Liver (tissue), 9 donors: ENCODE results near the gene ADGRF4. TPM values are rescaled to one million over a fixed set of nuclear protein-coding genes. Genes with fewer than 3 reads are reported as not detected.

Experiments
- DNase-seq: peaks from one replicate; pipeline ENCODE4 v3.0.0-alpha.2; 2017; ENCODE audit warnings: low spot score
- H3K27ac ChIP-seq, 2 donors: one replicate each; pipeline ENCODE4 v1.7.0; 2013; ENCODE audit warnings: inconsistent platforms in 2 of 2, low read length in 2 of 2, control low read depth in 1 of 2, low read depth in 1 of 2, mild to moderate bottlenecking in 1 of 2
- H3K27me3 ChIP-seq, 4 donors: one replicate each; pipeline versions ENCODE4 v1.6.1 to v1.7.0; 2013; ENCODE audit warnings: low read length in 3 of 4, inconsistent platforms in 1 of 4, mild to moderate bottlenecking in 1 of 4, moderate library complexity in 1 of 4; ENCODE audit not compliant: control insufficient read depth in 4 of 4, insufficient read depth in 4 of 4
- H3K36me3 ChIP-seq, 4 donors: one replicate each; pipeline versions ENCODE4 v1.6.1 to v1.7.0; 2013; ENCODE audit warnings: low read length in 3 of 4, mild to moderate bottlenecking in 3 of 4, low read depth in 1 of 4, moderate library complexity in 1 of 4; ENCODE audit not compliant: control insufficient read depth in 4 of 4, insufficient read depth in 3 of 4
- H3K4me1 ChIP-seq, 4 donors: one replicate each; pipeline versions ENCODE4 v1.6.1 to v1.7.0; 2013; ENCODE audit warnings: low read length in 3 of 4, mild to moderate bottlenecking in 3 of 4, moderate library complexity in 1 of 4; ENCODE audit not compliant: control insufficient read depth in 4 of 4, insufficient read depth in 4 of 4
- H3K4me3 ChIP-seq, 3 donors: one replicate each; pipeline versions ENCODE4 v1.6.1 to v1.7.0; 2013; ENCODE audit warnings: low read length in 3 of 3, control low read depth in 1 of 3, low read depth in 1 of 3, mild to moderate bottlenecking in 1 of 3
- H3K9ac ChIP-seq, 2 donors: one replicate each; pipeline ENCODE4 v1.7.0; 2013; ENCODE audit warnings: low read length in 2 of 2, mild to moderate bottlenecking in 2 of 2, moderate library complexity in 2 of 2, control low read depth in 1 of 2, low read depth in 1 of 2
- H3K9me3 ChIP-seq, 4 donors: one replicate each; pipeline versions ENCODE4 v1.6.1 to v1.7.0; 2013; ENCODE audit warnings: low read length in 3 of 4; ENCODE audit not compliant: control insufficient read depth in 4 of 4
- EGR1 ChIP-seq, 2 donors: IDR thresholded peaks; 2 replicates each; pipeline ENCODE4 v1.6.1; 2016 to 2018; ENCODE audit warnings: antibody characterized with exemption in 2 of 2, low read depth in 2 of 2
- FOXA1 ChIP-seq: IDR thresholded peaks from 2 replicates; pipeline ENCODE4 v1.6.1; 2016; ENCODE audit warnings: antibody characterized with exemption
- FOXA2 ChIP-seq: IDR thresholded peaks from 2 replicates; pipeline ENCODE4 v1.6.1; 2016; ENCODE audit warnings: antibody characterized with exemption
- GABPA ChIP-seq, 2 donors: IDR thresholded peaks in 1 of 2; conservative IDR thresholded peaks in 1 of 2; 2 replicates each; pipeline ENCODE4 v1.6.1; 2016; ENCODE audit warnings: antibody characterized with exemption in 2 of 2, mild to moderate bottlenecking in 1 of 2, moderate library complexity in 1 of 2
- HNF4A ChIP-seq, 2 donors: conservative IDR thresholded peaks; 2 replicates each; pipeline ENCODE4 v1.6.1; 2016; ENCODE audit warnings: antibody characterized with exemption in 2 of 2, mild to moderate bottlenecking in 2 of 2
- HNF4G ChIP-seq: IDR thresholded peaks from 2 replicates; pipeline ENCODE4 v1.6.1; 2016; ENCODE audit warnings: antibody characterized with exemption
- JUND ChIP-seq, 2 donors: IDR thresholded peaks; 2 replicates each; pipeline ENCODE4 v1.6.1; 2016; ENCODE audit warnings: antibody characterized with exemption in 2 of 2
- NR2F2 ChIP-seq: IDR thresholded peaks from 2 replicates; pipeline ENCODE4 v1.6.1; 2016; ENCODE audit warnings: antibody characterized with exemption
- RAD21 ChIP-seq, 2 donors: IDR thresholded peaks; 2 replicates each; pipeline ENCODE4 v1.6.1; 2016; ENCODE audit warnings: antibody characterized with exemption in 2 of 2, mild to moderate bottlenecking in 2 of 2
- RXRA ChIP-seq, 2 donors: IDR thresholded peaks; 2 replicates each; pipeline ENCODE4 v1.6.1; 2017 to 2018; ENCODE audit warnings: antibody characterized with exemption in 2 of 2, mild to moderate bottlenecking in 1 of 2
- SP1 ChIP-seq: IDR thresholded peaks from 2 replicates; pipeline ENCODE4 v1.6.1; 2018; ENCODE audit warnings: antibody characterized with exemption, mild to moderate bottlenecking
- TAF1 ChIP-seq: conservative IDR thresholded peaks from 2 replicates; pipeline ENCODE4 v1.6.1; 2016; ENCODE audit warnings: antibody characterized with exemption, mild to moderate bottlenecking
- WGBS: extraction: QIAGEN DNeasy Blood & Tissue Kit; methylation state at CpG from one replicate; pipeline ENCODE4 v1.1.7; 2013; 5-methylcytosine and 5-hydroxymethylcytosine counted together
- polyA plus RNA-seq, 2 donors: library from polyadenylated mRNA; stranded (reverse) in 1 of 2; unstranded in 1 of 2; fragments of 200-250 nt in 1 of 2; fragments of >200 nt in 1 of 2; fragmentation: Nextera tagmentation in 1 of 2; extraction: Ambion mirVana in 1 of 2; gene quantifications; one replicate each; pipeline versions ENCODE4 v1.2.1 to v1.2.3, GENCODE V29; 2013 to 2015
- total RNA-seq, 2 donors: library from RNA; depleted of rRNA; stranded (reverse); fragments of >200 nt; gene quantifications; one replicate each; pipeline ENCODE4 v1.2.3, GENCODE V29; 2014
- TF ChIP-seq, protein P1 (sequence below): IDR thresholded peaks from 2 replicates; pipeline ENCODE4 v1.6.1; 2016; ENCODE audit warnings: antibody characterized with exemption
- TF ChIP-seq, protein P2 (sequence below): fragments of 150-350 bp; IDR thresholded peaks from 2 replicates; pipeline ENCODE4 v1.5.1; 2017; ENCODE audit warnings: improper control_type of control experiment, low read depth, low read length; ENCODE audit not compliant: missing input control
- TF ChIP-seq, protein P3 (sequence below): IDR thresholded peaks from 2 replicates; pipeline ENCODE4 v1.6.1; 2016; ENCODE audit warnings: antibody characterized with exemption
- TF ChIP-seq, protein P4 (sequence below): IDR thresholded peaks from 2 replicates; pipeline ENCODE4 v1.6.1; 2016; ENCODE audit warnings: antibody characterized with exemption
- TF ChIP-seq, protein P5 (sequence below): IDR thresholded peaks from 2 replicates; pipeline ENCODE4 v1.6.1; 2016; ENCODE audit warnings: antibody characterized with exemption, mild to moderate bottlenecking
- donor health status: healthy.
- donor health status: healthy.
- donor health status: healthy.
- donor health status: healthy.
- donor health status: healthy.

The ADGRF4 gene
- total and polyA plus RNA-seq, 4 donors: not detected

DNA sequence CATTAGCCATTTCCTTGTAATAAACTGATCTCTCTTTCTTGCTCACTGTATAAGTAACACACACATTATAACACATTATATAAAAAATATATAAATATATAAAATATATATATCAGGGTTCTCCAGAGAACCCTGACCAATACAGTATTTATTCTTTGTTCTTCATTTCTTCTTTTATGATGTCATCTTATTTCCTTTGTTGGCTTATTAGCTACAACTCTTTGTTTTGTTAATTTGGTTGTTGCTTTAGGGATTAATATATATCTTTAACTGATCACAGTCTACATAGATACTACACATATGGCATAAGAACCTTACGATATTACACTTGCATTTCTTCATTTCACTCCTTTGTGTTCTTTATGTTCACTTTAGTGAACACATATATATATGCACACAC is 68.7 kb downstream of the ADGRF4 start:
- Histone ChIP-seq H3K9me3 (no peaks in the 10 kb centered on the region), H3K27ac (no peak overlapping the region), H3K27me3 (no peaks in the 10 kb centered on the region), H3K36me3 (no peaks in the 10 kb centered on the region), H3K9ac (no peak overlapping the region), H3K4me1 (no peaks in the 10 kb centered on the region), H3K4me3 (no peak overlapping the region)
- 84% methylated on average over 1 of the region's 1 CpG for WGBS
- TF ChIP-seq SP1: no peak
- TF ChIP-seq HNF4G: no peak
- no peak for TF ChIP-seq EGR1 (IDR thresholded peaks at IDR 0.05; ENCODE audit: low read depth in 2 of 2)
- TF ChIP-seq, protein P1, sequence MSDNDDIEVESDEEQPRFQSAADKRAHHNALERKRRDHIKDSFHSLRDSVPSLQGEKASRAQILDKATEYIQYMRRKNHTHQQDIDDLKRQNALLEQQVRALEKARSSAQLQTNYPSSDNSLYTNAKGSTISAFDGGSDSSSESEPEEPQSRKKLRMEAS: no peak
- no peak for TF ChIP-seq GABPA (IDR thresholded peaks at IDR 0.05 in 1 of 2, conservative IDR thresholded peaks at IDR 0.05 in 1 of 2)
- TF ChIP-seq, protein P2, sequence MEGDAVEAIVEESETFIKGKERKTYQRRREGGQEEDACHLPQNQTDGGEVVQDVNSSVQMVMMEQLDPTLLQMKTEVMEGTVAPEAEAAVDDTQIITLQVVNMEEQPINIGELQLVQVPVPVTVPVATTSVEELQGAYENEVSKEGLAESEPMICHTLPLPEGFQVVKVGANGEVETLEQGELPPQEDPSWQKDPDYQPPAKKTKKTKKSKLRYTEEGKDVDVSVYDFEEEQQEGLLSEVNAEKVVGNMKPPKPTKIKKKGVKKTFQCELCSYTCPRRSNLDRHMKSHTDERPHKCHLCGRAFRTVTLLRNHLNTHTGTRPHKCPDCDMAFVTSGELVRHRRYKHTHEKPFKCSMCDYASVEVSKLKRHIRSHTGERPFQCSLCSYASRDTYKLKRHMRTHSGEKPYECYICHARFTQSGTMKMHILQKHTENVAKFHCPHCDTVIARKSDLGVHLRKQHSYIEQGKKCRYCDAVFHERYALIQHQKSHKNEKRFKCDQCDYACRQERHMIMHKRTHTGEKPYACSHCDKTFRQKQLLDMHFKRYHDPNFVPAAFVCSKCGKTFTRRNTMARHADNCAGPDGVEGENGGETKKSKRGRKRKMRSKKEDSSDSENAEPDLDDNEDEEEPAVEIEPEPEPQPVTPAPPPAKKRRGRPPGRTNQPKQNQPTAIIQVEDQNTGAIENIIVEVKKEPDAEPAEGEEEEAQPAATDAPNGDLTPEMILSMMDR: no peak
- no peak for TF ChIP-seq HNF4A (conservative IDR thresholded peaks at IDR 0.05)
- no peak for TF ChIP-seq FOXA1
- TF ChIP-seq, protein P3, sequence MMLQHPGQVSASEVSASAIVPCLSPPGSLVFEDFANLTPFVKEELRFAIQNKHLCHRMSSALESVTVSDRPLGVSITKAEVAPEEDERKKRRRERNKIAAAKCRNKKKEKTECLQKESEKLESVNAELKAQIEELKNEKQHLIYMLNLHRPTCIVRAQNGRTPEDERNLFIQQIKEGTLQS: no peak
- TF ChIP-seq, protein P4, sequence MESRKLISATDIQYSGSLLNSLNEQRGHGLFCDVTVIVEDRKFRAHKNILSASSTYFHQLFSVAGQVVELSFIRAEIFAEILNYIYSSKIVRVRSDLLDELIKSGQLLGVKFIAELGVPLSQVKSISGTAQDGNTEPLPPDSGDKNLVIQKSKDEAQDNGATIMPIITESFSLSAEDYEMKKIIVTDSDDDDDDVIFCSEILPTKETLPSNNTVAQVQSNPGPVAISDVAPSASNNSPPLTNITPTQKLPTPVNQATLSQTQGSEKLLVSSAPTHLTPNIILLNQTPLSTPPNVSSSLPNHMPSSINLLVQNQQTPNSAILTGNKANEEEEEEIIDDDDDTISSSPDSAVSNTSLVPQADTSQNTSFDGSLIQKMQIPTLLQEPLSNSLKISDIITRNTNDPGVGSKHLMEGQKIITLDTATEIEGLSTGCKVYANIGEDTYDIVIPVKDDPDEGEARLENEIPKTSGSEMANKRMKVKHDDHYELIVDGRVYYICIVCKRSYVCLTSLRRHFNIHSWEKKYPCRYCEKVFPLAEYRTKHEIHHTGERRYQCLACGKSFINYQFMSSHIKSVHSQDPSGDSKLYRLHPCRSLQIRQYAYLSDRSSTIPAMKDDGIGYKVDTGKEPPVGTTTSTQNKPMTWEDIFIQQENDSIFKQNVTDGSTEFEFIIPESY: no peak
- no peak for DNase-seq

DNA sequence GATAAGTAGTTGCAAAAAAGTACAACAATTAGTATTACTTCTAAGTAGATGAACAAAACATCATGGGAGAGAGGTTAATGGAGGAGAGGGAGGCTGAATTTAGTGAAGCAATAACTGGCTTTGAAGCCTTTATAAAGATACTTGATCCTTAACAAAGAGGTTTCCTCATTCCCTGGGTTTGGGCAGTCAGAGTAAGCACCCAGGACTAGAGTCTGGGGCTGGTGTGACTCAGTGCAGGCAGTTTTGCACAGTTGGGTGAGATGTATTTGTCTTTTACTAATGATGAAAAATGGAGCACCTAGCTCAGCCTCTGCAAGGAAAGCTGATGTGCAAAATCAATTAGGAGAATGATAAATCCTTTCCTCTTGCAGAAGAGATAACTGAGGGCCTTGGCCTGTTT is 71.6 kb downstream of the ADGRF4 start:
- H3K36me3 ChIP-seq: no peaks in the 10 kb centered on the region
- no peaks in the 10 kb centered on the region for H3K27me3 ChIP-seq
- no peak for DNase-seq
- no peak overlapping the region for H3K27ac ChIP-seq
- H3K4me3 ChIP-seq: no peak overlapping the region
- TF ChIP-seq TAF1 (no peak), HNF4G (no peak), HNF4A (conservative IDR thresholded peaks at IDR 0.05) (no peak), FOXA2 (no peak), RAD21 (IDR thresholded peaks at IDR 0.05) (no peak), JUND (IDR thresholded peaks at IDR 0.05) (no peak), RXRA (IDR thresholded peaks at IDR 0.05) (no peak), FOXA1 (no peak), NR2F2 (no peak), GABPA (IDR thresholded peaks at IDR 0.05 in 1 of 2, conservative IDR thresholded peaks at IDR 0.05 in 1 of 2) (no peak), SP1 (no peak), EGR1 (IDR thresholded peaks at IDR 0.05; ENCODE audit: low read depth in 2 of 2) (no peak)
- TF ChIP-seq, protein P1: no peak
- TF ChIP-seq, protein P4: no peak
- TF ChIP-seq, protein P5, sequence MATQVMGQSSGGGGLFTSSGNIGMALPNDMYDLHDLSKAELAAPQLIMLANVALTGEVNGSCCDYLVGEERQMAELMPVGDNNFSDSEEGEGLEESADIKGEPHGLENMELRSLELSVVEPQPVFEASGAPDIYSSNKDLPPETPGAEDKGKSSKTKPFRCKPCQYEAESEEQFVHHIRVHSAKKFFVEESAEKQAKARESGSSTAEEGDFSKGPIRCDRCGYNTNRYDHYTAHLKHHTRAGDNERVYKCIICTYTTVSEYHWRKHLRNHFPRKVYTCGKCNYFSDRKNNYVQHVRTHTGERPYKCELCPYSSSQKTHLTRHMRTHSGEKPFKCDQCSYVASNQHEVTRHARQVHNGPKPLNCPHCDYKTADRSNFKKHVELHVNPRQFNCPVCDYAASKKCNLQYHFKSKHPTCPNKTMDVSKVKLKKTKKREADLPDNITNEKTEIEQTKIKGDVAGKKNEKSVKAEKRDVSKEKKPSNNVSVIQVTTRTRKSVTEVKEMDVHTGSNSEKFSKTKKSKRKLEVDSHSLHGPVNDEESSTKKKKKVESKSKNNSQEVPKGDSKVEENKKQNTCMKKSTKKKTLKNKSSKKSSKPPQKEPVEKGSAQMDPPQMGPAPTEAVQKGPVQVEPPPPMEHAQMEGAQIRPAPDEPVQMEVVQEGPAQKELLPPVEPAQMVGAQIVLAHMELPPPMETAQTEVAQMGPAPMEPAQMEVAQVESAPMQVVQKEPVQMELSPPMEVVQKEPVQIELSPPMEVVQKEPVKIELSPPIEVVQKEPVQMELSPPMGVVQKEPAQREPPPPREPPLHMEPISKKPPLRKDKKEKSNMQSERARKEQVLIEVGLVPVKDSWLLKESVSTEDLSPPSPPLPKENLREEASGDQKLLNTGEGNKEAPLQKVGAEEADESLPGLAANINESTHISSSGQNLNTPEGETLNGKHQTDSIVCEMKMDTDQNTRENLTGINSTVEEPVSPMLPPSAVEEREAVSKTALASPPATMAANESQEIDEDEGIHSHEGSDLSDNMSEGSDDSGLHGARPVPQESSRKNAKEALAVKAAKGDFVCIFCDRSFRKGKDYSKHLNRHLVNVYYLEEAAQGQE: no peak
- TF ChIP-seq, protein P2: no peak
- H3K4me1 ChIP-seq: no peaks in the 10 kb centered on the region
- H3K9me3 ChIP-seq: no peaks in the 10 kb centered on the region
- no peak overlapping the region for H3K9ac ChIP-seq
